Measurements from ENCODE around the gene TMCC2. TPM values are rescaled to one million over a fixed set of nuclear protein-coding genes. Genes with fewer than 3 reads are reported as not detected.

The TMCC2 gene
- 5.4 TPM for polyA plus RNA-seq (2013, experiment 1 of 2; ENCODE audit: insufficient read length)
- polyA plus RNA-seq (2013, experiment 2 of 2; ENCODE audit: insufficient read length) = 6.9 TPM

- peak; percentile 92 for DNase-seq
These were observed at the start of gene TMCC2 for GRCh38 chr1:205227584-205228013. Gene TMCC2, plus strand, starts transcription at chr1:205227946. Its CDS starts 619 bp downstream, at chr1:205228565.

GRCh38 chr1:205179842-205180241 is 47.9 kb upstream of the TMCC2 start:
- DNase-seq = peak; percentile 52

- peak; percentile 71 for DNase-seq
These were observed 47.4 kb upstream of the TMCC2 start for GRCh38 chr1:205180331-205180730.

- no peak for DNase-seq
These were observed 44.8 kb upstream of the TMCC2 start for GRCh38 chr1:205182930-205183329.

GRCh38 chr1:205183676-205184335 is 43.9 kb upstream of the TMCC2 start:
- no peak for DNase-seq

- no peak for DNase-seq
These were observed 41.6 kb upstream of the TMCC2 start for GRCh38 chr1:205186191-205186590.

GRCh38 chr1:205187420-205187819 is 40.3 kb upstream of the TMCC2 start:
- DNase-seq = no peak

GRCh38 chr1:205188098-205188497 is 39.6 kb upstream of the TMCC2 start:
- DNase-seq = no peak

GRCh38 chr1:205188596-205188995 is 39.1 kb upstream of the TMCC2 start:
- no peak for DNase-seq

- no peak for DNase-seq
These were observed 38.6 kb upstream of the TMCC2 start for GRCh38 chr1:205189131-205189530.

GRCh38 chr1:205190845-205191577 is 36.7 kb upstream of the TMCC2 start:
- no peak for DNase-seq

GRCh38 chr1:205191622-205192021 is 36.1 kb upstream of the TMCC2 start:
- no peak for DNase-seq

- no peak for DNase-seq
These were observed 35.5 kb upstream of the TMCC2 start for GRCh38 chr1:205192287-205192686.

- DNase-seq = peak; percentile 28
These were observed 28.4 kb upstream of the TMCC2 start for GRCh38 chr1:205199090-205199930.

- no peak for DNase-seq
These were observed 27.8 kb upstream of the TMCC2 start for GRCh38 chr1:205199931-205200299.

- peak; percentile 73 for DNase-seq
These were observed 23.2 kb upstream of the TMCC2 start for GRCh38 chr1:205204552-205204951.

- no peak for DNase-seq
These were observed 22.7 kb upstream of the TMCC2 start for GRCh38 chr1:205205055-205205454.

- DNase-seq = no peak
These were observed 18.9 kb upstream of the TMCC2 start for GRCh38 chr1:205208811-205209210.

- no peak for DNase-seq
These were observed 17.0 kb upstream of the TMCC2 start for GRCh38 chr1:205210756-205211168.

GRCh38 chr1:205211169-205211838 is 16.4 kb upstream of the TMCC2 start, which contains the start of gene DSTYK:
Gene DSTYK, minus strand, starts transcription at chr1:205211702. Its CDS starts 167 bp downstream, at chr1:205211535.
- peak; percentile 97 for DNase-seq

GRCh38 chr1:205211839-205212536 is 15.8 kb upstream of the TMCC2 start:
- DNase-seq = no peak

- DNase-seq = no peak
These were observed 13.0 kb upstream of the TMCC2 start for GRCh38 chr1:205214756-205215155.

Data from fibroblast of skin of back (primary cell).